H1 (cell line): Measurements from ENCODE around the gene CCNI. TPM values are rescaled to one million over a fixed set of nuclear protein-coding genes. Genes with fewer than 3 reads are reported as not detected.
"Not testable (repeated sequence)": the region's sequence is repeated elsewhere in the genome, so short reads cannot be mapped to it uniquely, and the experiment has no call there.

ENCODE experiments used
- CTCF ChIA-PET: fragments of 300-600 bp; sonication (Branson Sonifier 250); formaldehyde crosslinking; loops from one replicate; lab custom pipeline; 2021; ENCODE audit not compliant: partially characterized antibody; lab: Charles Lee
- POLR2A ChIA-PET: fragments of 300-600 bp; sonication (Branson Sonifier 250); formaldehyde crosslinking; loops from one replicate; lab custom pipeline; 2021; ENCODE audit warnings: inconsistent platforms; ENCODE audit not compliant: partially characterized antibody; lab: Charles Lee
- DNase-seq, 2 experiments: peaks; one replicate each; pipeline versions ENCODE4 v3.0.0 to v3.0.0-alpha.2; 2010 to 2022; ENCODE audit warnings: low spot score in 2 of 2, low read depth in 1 of 2, mixed read lengths in 1 of 2
- FAIRE-seq: peaks from 2 replicates; lab custom pipeline; 2011; peaks lifted over from hg19 to GRCh38; lab: Jason Lieb, UNC
- H2AFZ ChIP-seq: 2 replicates; pipeline ENCODE4 v1.8.1; 2012; ENCODE audit warnings: low read length, inconsistent platforms
- H2AK5ac ChIP-seq: 2 replicates; pipeline ENCODE4 v1.6.1; 2013; ENCODE audit warnings: low read depth, low read length
- H2BK120ac ChIP-seq: replicated peaks from 2 replicates; pipeline ENCODE3; 2013; ENCODE audit warnings: low read depth, low read length, inconsistent platforms
- H2BK12ac ChIP-seq: 2 replicates; pipeline ENCODE4 v1.6.1; 2013; ENCODE audit warnings: low read depth, low read length
- H2BK15ac ChIP-seq: 2 replicates; pipeline ENCODE4 v1.6.1; 2013; ENCODE audit warnings: low read length
- H2BK20ac ChIP-seq: 2 replicates; pipeline ENCODE4 v1.6.1; 2013; ENCODE audit warnings: low read length
- H2BK5ac ChIP-seq: 2 replicates; pipeline ENCODE4 v1.6.1; 2013; ENCODE audit warnings: low read depth, low read length
- H3K14ac ChIP-seq: 2 replicates; pipeline ENCODE4 v1.6.1; 2013; ENCODE audit warnings: inconsistent platforms; ENCODE audit not compliant: insufficient read length
- H3K18ac ChIP-seq: 2 replicates; pipeline ENCODE4 v1.6.1; 2013; ENCODE audit warnings: low read length; ENCODE audit errors: extremely low read depth
- H3K23ac ChIP-seq: 2 replicates; pipeline ENCODE4 v1.6.1; 2013; ENCODE audit warnings: inconsistent platforms; ENCODE audit not compliant: insufficient read length
- H3K23me2 ChIP-seq: 2 replicates; pipeline ENCODE4 v1.6.1; 2013; ENCODE audit warnings: low read depth, low read length
- H3K27ac ChIP-seq: 2 replicates; pipeline ENCODE4 v1.6.1; 2011; ENCODE audit warnings: low read depth, low read length, inconsistent platforms
- H3K27me3 ChIP-seq, 4 experiments: replicated peaks in 1 of 4; 1 replicate in 1 of 4; 2 replicates in 3 of 4; pipeline versions ENCODE4 v1.6.1 to v1.8.1; 2011 to 2013; ENCODE audit warnings: low read length in 3 of 4, mild to moderate bottlenecking in 3 of 4, inconsistent platforms in 2 of 4, mixed read lengths in 2 of 4, moderate library complexity in 1 of 4; ENCODE audit not compliant: control insufficient read depth in 3 of 4, insufficient read depth in 3 of 4; ENCODE audit errors: extremely low read depth in 1 of 4
- H3K36me3 ChIP-seq, 4 experiments: 2 replicates each; pipeline versions ENCODE4 v1.6.1 to v1.8.1; 2011 to 2013; ENCODE audit warnings: mild to moderate bottlenecking in 4 of 4, low read length in 3 of 4, moderate library complexity in 2 of 4, control low read depth in 1 of 4, inconsistent platforms in 1 of 4; ENCODE audit not compliant: insufficient read depth in 4 of 4, control insufficient read depth in 2 of 4
- H3K4ac ChIP-seq: replicated peaks from 2 replicates; pipeline ENCODE3; 2013; ENCODE audit warnings: low read length, low read depth, mixed read lengths, inconsistent platforms; ENCODE audit not compliant: insufficient read length
- H3K4me1 ChIP-seq, 4 experiments: replicated peaks in 1 of 4; 1 replicate in 1 of 4; 2 replicates in 3 of 4; pipeline versions ENCODE4 v1.6.1 to v1.8.1; 2011 to 2013; ENCODE audit warnings: low read length in 3 of 4, inconsistent platforms in 2 of 4, mixed read lengths in 1 of 4; ENCODE audit not compliant: insufficient read depth in 4 of 4, control insufficient read depth in 3 of 4
- H3K4me2 ChIP-seq, 2 experiments: 2 replicates each; pipeline versions ENCODE4 v1.6.1 to v1.8.1; 2011 to 2013; ENCODE audit warnings: low read depth in 2 of 2, low read length in 2 of 2, control low read depth in 1 of 2, inconsistent platforms in 1 of 2, mild to moderate bottlenecking in 1 of 2; ENCODE audit not compliant: insufficient read depth in 1 of 2
- H3K4me3 ChIP-seq, 4 experiments: fragments of 200-600, 300-600 bp in 1 of 4; sonication (generic), shearing (Covaris generic), sonication (Bioruptor Twin) in 1 of 4; 2 replicates each; pipeline versions ENCODE4 v1.5.1 to v1.8.1; 2011 to 2016; ENCODE audit warnings: low read length in 4 of 4, low read depth in 3 of 4, control low read depth in 2 of 4, inconsistent platforms in 2 of 4, mild to moderate bottlenecking in 2 of 4, mixed read lengths in 1 of 4, moderate library complexity in 1 of 4; ENCODE audit not compliant: insufficient read depth in 2 of 4; ENCODE audit errors: extremely low read depth in 1 of 4
- H3K56ac ChIP-seq: replicated peaks from 2 replicates; pipeline ENCODE3; 2013; ENCODE audit warnings: low read depth, mild to moderate bottlenecking, mixed read lengths, low read length, inconsistent platforms; ENCODE audit not compliant: insufficient read length
- H3K79me1 ChIP-seq: 2 replicates; pipeline ENCODE4 v1.6.1; 2013; ENCODE audit warnings: low read depth, low read length, control low read depth
- H3K79me2 ChIP-seq, 2 experiments: 2 replicates each; pipeline versions ENCODE4 v1.6.1 to v1.8.1; 2012 to 2013; ENCODE audit warnings: low read length in 2 of 2, mild to moderate bottlenecking in 2 of 2, inconsistent platforms in 1 of 2; ENCODE audit not compliant: insufficient read depth in 2 of 2, control insufficient read depth in 1 of 2
- H3K9ac ChIP-seq, 4 experiments: replicated peaks in 1 of 4; 1 replicate in 1 of 4; 2 replicates in 3 of 4; pipeline versions ENCODE4 v1.6.1 to v1.8.1; 2011 to 2013; ENCODE audit warnings: low read depth in 3 of 4, low read length in 3 of 4, control low read depth in 2 of 4, mild to moderate bottlenecking in 2 of 4, moderate library complexity in 2 of 4, inconsistent platforms in 1 of 4; ENCODE audit errors: extremely low read depth in 1 of 4
- H3K9me3 ChIP-seq, 2 experiments: 2 replicates each; pipeline versions ENCODE4 v1.6.1 to v1.8.1; 2012 to 2013; ENCODE audit warnings: mild to moderate bottlenecking in 2 of 2, moderate library complexity in 2 of 2, control low read depth in 1 of 2, inconsistent platforms in 1 of 2, low read depth in 1 of 2, low read length in 1 of 2, mixed read lengths in 1 of 2; ENCODE audit not compliant: insufficient read depth in 2 of 2
- H4K20me1 ChIP-seq, 2 experiments: replicated peaks in 1 of 2; 2 replicates each; pipeline versions ENCODE3 to v1.8.1; 2011 to 2013; ENCODE audit warnings: inconsistent platforms in 2 of 2, low read length in 2 of 2, mild to moderate bottlenecking in 1 of 2; ENCODE audit not compliant: insufficient read depth in 2 of 2, control insufficient read depth in 1 of 2
- H4K5ac ChIP-seq: 2 replicates; pipeline ENCODE4 v1.6.1; 2013; ENCODE audit warnings: low read length, low read depth, mixed read lengths, inconsistent platforms; ENCODE audit not compliant: insufficient read length
- H4K8ac ChIP-seq: 2 replicates; pipeline ENCODE4 v1.8.0; 2013; ENCODE audit warnings: mild to moderate bottlenecking, moderate library complexity, low read length, inconsistent platforms; ENCODE audit not compliant: insufficient read depth; ENCODE audit errors: extremely low read depth
- H4K91ac ChIP-seq: replicated peaks from 2 replicates; pipeline ENCODE3; 2013; ENCODE audit warnings: low read length, mixed read lengths, inconsistent platforms; ENCODE audit not compliant: insufficient read length
- WGBS, 2 experiments: shearing (Covaris generic) in 1 of 2; methylation state at CpG; one replicate each; pipeline versions ENCODE4 v1.1.6 to v1.1.7; 2013 to 2015; ENCODE audit warnings: low lambda C conversion rate in 2 of 2, mixed read lengths in 2 of 2, inconsistent platforms in 1 of 2, low coverage in 1 of 2, missing lambda C conversion rate in 1 of 2; ENCODE audit not compliant: insufficient replicate concordance in 2 of 2, insufficient coverage in 1 of 2, insufficient read length in 1 of 2; ENCODE audit errors: extremely low coverage in 1 of 2, missing lambda C conversion rate in 1 of 2; 5-methylcytosine and 5-hydroxymethylcytosine counted together
- polyA plus RNA-seq, 7 experiments: library from polyadenylated mRNA; depleted of rRNA in 3 of 7; stranded (reverse) in 5 of 7; unstranded in 2 of 7; fragments of >200 nt in 5 of 7; fragments of 200-250 nt in 2 of 7; gene quantifications; 1 replicate in 5 of 7; 2 replicates in 1 of 7; 4 replicates in 1 of 7; pipeline versions ENCODE4 v1.2.1 to v1.2.3, GENCODE V29; 2011 to 2013; ENCODE audit warnings: missing spikeins in 2 of 7, mixed read lengths in 2 of 7
- total RNA-seq: library from RNA; stranded (reverse); fragmentation: NEBNext Ultra II Directional; extraction: Animal tissue kit (Norgen Biotek cat#: 25700); gene quantifications from 2 replicates; pipeline ENCODE4 v1.2.1, GENCODE V29; 2021

CCNI gene
- total and polyA plus RNA-seq, 2 of the 8 experiments (the other 6 are each of a cell fraction or from before 2014, with no cell fraction given) = 97.8 to 234 TPM

GRCh38 chr4:77069514-77069913 lies 6.3 kb downstream of the CCNI start:
- Histone ChIP-seq H4K20me1 (peaks cover 22 to 39% of the 10 kb centered on the region in 2 experiments), H3K36me3 (peaks cover 0 to 19% (median 6%) of the 10 kb centered on the region in 4 experiments; a peak in 4 of 8 replicates), H3K79me2 (peaks cover 25 to 92% of the 10 kb centered on the region in 2 experiments)
- H2BK120ac ChIP-seq, H3K56ac ChIP-seq, H2AFZ ChIP-seq, H3K23ac ChIP-seq, DNase-seq, H2BK12ac ChIP-seq, H3K9me3 ChIP-seq, H3K4me1 ChIP-seq, H2BK20ac ChIP-seq, H3K27ac ChIP-seq, H4K91ac ChIP-seq, H3K79me1 ChIP-seq, H3K23me2 ChIP-seq, H2AK5ac ChIP-seq, H4K8ac ChIP-seq, H3K4me2 ChIP-seq, FAIRE-seq, H3K14ac ChIP-seq, H3K18ac ChIP-seq, H2BK5ac ChIP-seq, H4K5ac ChIP-seq, H3K9ac ChIP-seq, H3K4me3 ChIP-seq, H2BK15ac ChIP-seq, H3K4ac ChIP-seq, H3K27me3 ChIP-seq: not testable (repeated sequence)
- 86% methylated on average over 2 of the region's 3 CpGs; no CpG with 5 or more reads in 1 of the 2 experiments for WGBS, 2 experiments
- POLR2A ChIA-PET = interaction anchor here (0.8 to 1.2 kb wide), 2 partner anchors 10 to 134 kb away, joined by 3 read pairs; no protein-coding TSS in a partner anchor
- CTCF ChIA-PET = interaction anchor here (0.6 to 1.8 kb wide), 5 partner anchors 8 to 530 kb away, joined by 3 to 6 read pairs (median 3); no protein-coding TSS in a partner anchor
